ENCODE measurements around the gene GTF2F2. TPM values are rescaled to one million over a fixed set of nuclear protein-coding genes. Genes with fewer than 3 reads are reported as not detected.

The GTF2F2 gene
- total and polyA plus RNA-seq, 8 donors: 8.7 to 30.7 (median 16.2) TPM

DNA sequence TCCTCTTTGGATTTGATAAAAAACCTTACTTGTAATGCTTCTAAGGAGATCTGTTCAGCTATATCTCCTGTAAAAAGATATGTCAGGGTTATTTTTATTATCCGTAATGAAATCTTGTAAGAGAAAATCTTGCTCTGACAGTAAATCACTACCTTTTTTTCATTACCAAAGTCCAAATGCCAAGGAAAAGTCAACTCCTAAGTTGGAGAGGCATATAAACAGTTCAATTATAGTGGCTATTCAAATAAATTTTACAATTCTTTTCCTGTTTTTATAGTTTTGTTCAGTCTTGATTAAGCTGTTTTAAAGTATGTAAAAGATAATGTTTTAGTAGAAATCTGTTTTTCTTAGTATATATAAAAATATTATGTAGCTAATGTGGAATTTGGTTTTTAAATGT, 71.6 kb downstream of the GTF2F2 start:
- H3K27ac ChIP-seq: no peak overlapping the region
- no peak for TF ChIP-seq POLR2A (IDR thresholded peaks at IDR 0.05)
- TF ChIP-seq EP300 (IDR thresholded peaks at IDR 0.05): no peak
- TF ChIP-seq POLR2AphosphoS5 (IDR thresholded peaks at IDR 0.05): no peak
- TF ChIP-seq, protein P1, sequence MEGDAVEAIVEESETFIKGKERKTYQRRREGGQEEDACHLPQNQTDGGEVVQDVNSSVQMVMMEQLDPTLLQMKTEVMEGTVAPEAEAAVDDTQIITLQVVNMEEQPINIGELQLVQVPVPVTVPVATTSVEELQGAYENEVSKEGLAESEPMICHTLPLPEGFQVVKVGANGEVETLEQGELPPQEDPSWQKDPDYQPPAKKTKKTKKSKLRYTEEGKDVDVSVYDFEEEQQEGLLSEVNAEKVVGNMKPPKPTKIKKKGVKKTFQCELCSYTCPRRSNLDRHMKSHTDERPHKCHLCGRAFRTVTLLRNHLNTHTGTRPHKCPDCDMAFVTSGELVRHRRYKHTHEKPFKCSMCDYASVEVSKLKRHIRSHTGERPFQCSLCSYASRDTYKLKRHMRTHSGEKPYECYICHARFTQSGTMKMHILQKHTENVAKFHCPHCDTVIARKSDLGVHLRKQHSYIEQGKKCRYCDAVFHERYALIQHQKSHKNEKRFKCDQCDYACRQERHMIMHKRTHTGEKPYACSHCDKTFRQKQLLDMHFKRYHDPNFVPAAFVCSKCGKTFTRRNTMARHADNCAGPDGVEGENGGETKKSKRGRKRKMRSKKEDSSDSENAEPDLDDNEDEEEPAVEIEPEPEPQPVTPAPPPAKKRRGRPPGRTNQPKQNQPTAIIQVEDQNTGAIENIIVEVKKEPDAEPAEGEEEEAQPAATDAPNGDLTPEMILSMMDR (IDR thresholded peaks at IDR 0.05): no peak
- no peaks in the 10 kb centered on the region for H3K9me3 ChIP-seq
- 54 to 98% (median 95%) methylated on average over 1 of the region's 1 CpG for WGBS, 5 donors
- no peak overlapping the region for H3K4me3 ChIP-seq
- intact Hi-C loops (cut with DNase I; ENCODE audit: low total_unique reads): no loop called here
- H3K4me1 ChIP-seq: peaks cover 0 to 16% (median 0%) of the 10 kb centered on the region in 4 donors
- H3K36me3 ChIP-seq: peaks cover 0 to 6% (median 0%) of the 10 kb centered on the region in 4 donors
- no peak for DNase-seq
- H3K27me3 ChIP-seq: no peaks in the 10 kb centered on the region

DNA sequence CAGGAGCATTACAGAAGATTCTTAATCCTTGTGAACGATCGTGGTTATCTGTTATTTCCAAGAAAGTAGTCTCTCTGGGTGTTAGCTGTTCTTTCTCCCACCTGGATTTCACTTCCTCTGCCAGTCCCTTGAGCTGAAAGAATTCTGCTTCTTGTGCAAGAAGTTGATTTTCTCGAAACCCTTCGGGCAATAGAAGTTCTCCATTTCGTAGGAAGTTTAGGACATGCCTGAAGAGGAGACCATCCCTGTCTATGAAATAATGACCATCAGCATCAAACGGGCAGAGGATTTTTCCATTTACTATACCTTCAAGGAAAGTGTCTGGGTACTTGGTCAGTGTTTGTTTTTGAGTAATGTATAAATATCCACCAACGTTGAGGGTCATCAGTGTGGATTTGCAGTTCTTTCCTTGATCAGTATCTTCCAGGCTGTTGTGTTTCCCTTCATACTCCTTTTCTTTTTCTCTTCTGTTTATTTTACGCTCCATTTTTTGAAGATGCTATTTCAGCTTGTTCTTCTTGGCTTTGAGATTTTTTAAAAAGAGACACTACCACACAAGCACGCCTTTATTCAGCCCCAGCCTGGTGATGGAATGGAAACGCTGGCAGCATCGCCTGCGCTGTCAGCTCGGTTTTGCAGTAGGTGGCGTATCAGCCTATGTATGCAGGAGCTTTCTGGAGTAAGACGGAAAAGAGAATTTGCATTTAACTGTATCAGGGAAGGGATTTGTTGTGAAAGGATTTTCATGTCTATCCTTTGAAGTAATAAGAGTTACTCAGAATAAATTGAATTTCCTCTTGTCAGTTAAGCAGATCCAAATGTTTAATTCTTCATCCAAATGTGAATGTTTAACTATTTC, 74.0 kb downstream of the GTF2F2 start:
- peaks cover 0 to 6% (median 0%) of the 10 kb centered on the region in 4 donors for H3K36me3 ChIP-seq
- no peak overlapping the region for H3K27ac ChIP-seq
- WGBS, 5 donors: 67 to 86% (median 79%) methylated on average over 15 of the region's 15 CpGs
- intact Hi-C loops (cut with DNase I; ENCODE audit: low total_unique reads): no loop called here
- peak in 1 of 2 donors; percentile 78 for DNase-seq
- H3K4me3 ChIP-seq: no peak overlapping the region
- H3K4me1 ChIP-seq: peaks cover 0 to 17% (median 0%) of the 10 kb centered on the region in 4 donors
- no peaks in the 10 kb centered on the region for H3K27me3 ChIP-seq
- no peaks in the 10 kb centered on the region for H3K9me3 ChIP-seq
- no peak for TF ChIP-seq EP300 (IDR thresholded peaks at IDR 0.05)
- TF ChIP-seq, protein P1 (IDR thresholded peaks at IDR 0.05): peak in 1 of 7 experiments; percentile 24

DNA sequence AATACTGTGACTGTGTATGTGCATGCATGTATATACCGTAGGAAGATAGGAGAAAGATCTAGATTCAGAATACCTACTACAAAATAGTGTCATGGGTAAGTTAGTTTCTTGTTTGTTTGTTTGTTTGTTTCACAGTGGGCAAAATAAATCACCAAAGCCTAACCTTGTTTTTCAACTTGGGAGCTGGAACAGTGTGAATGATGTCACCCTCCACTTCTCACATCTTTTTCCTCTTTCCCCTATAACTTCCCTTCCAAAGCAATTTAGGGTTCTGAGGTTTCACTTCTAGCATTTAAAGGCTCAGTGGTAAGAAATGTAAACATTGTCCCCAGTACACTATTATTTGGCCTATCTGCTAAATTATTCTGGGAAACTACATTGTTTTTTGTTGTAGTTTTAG, 75.1 kb downstream of the GTF2F2 start:
- H3K9me3 ChIP-seq: no peaks in the 10 kb centered on the region
- H3K36me3 ChIP-seq: peaks cover 0 to 6% (median 0%) of the 10 kb centered on the region in 4 donors
- TF ChIP-seq POLR2AphosphoS5 (IDR thresholded peaks at IDR 0.05): no peak
- TF ChIP-seq, protein P1 (IDR thresholded peaks at IDR 0.05): no peak
- H3K27me3 ChIP-seq: no peaks in the 10 kb centered on the region
- no peak overlapping the region for H3K4me3 ChIP-seq
- H3K4me1 ChIP-seq: peaks cover 0 to 17% (median 0%) of the 10 kb centered on the region in 4 donors
- no peak for DNase-seq
- intact Hi-C loops (cut with DNase I; ENCODE audit: low total_unique reads): no loop called here
- no peak overlapping the region for H3K27ac ChIP-seq
- WGBS, 5 donors: 93 to 100% (median 98%) methylated on average over 1 of the region's 1 CpG

DNA sequence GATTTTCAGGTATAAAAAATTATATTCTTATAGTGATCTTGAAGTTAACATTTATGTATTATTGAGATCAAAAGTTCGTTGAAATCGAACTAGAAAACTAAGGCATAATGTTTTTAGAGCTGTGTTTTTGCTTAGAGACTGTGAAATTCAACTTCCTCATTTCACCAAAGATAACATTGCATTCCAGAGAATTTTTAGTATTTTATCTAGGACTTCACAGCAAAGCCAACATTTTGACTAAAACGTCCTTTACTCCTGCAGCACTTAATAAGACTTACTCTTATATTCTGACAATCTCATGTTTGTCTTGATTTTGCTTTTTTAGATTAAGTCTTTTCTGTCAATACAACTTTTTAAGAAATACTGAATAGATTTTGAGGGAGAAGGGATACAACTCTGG, 75.8 kb downstream of the GTF2F2 start:
- TF ChIP-seq EP300 (IDR thresholded peaks at IDR 0.05) (no peak), POLR2A (IDR thresholded peaks at IDR 0.05) (no peak), POLR2AphosphoS5 (IDR thresholded peaks at IDR 0.05) (no peak)
- TF ChIP-seq, protein P1 (IDR thresholded peaks at IDR 0.05): no peak
- intact Hi-C loops (cut with DNase I; ENCODE audit: low total_unique reads): no loop called here
- Histone ChIP-seq H3K4me1 (peaks cover 0 to 17% (median 0%) of the 10 kb centered on the region in 4 donors), H3K27me3 (no peaks in the 10 kb centered on the region), H3K27ac (no peak overlapping the region), H3K9me3 (no peaks in the 10 kb centered on the region), H3K36me3 (peaks cover 0 to 6% (median 0%) of the 10 kb centered on the region in 4 donors), H3K4me3 (no peak overlapping the region)
- 52 to 69% (median 60%) methylated on average over 3 of the region's 3 CpGs for WGBS, 5 donors
- no peak for DNase-seq

All from stomach (tissue), 9 donors.